Stimulated activated CD4-positive, alpha-beta T cell treated with anti-CD3 and anti-CD28 coated beads, TNF-alpha, amount 100 ng/mL, for 4 hours (primary cell): Measurements from ENCODE around the gene CCDC69.
"Not testable (repeated sequence)": the region's sequence is repeated elsewhere in the genome, so short reads cannot be mapped to it uniquely, and the experiment has no call there.

Experiments used
- DNase-seq, 3 experiments: peaks; one replicate each; pipeline ENCODE4 v3.0.0-alpha.2; 2020; ENCODE audit warnings: low read depth in 3 of 3

Gene CCDC69

DNA sequence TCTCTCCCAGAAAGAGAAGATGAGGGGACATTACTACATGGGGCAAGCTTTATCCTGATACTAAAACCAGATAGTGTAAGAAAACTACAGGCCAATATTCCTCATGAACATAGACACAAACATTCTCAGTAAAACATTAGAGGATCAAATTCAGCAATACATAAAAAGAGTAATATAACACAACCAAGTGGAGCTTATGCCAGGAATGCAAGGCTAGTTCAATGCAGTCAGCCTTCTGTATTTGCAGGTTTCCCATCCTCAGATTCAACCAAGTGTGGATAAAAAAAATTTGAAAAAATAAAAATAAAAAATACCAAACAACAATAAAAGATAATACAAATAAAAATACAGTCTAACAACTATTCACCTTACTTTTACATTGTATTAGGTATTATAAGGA is 31.3 kb downstream of the CCDC69 start:
- no peak for DNase-seq

DNA sequence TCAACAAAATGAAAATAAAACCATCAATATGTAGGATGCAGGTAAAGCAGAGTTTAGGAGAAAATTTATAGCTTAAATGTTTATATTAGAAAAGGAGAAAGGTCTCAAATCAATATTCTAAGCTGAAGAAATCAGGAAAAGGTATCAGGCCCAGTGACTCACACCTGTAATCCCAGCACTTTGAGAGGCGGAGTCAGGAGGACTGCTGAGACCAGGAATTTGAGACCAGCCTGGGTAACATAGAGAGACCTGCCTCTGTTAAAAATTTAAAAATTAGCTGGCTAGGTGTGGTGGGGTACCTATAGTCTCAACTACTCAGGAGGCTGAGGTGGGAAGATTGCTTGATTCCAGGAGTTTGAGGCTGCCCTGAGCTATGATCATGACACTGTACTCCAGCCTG is 32.2 kb downstream of the CCDC69 start:
- DNase-seq, result no peak

DNA sequence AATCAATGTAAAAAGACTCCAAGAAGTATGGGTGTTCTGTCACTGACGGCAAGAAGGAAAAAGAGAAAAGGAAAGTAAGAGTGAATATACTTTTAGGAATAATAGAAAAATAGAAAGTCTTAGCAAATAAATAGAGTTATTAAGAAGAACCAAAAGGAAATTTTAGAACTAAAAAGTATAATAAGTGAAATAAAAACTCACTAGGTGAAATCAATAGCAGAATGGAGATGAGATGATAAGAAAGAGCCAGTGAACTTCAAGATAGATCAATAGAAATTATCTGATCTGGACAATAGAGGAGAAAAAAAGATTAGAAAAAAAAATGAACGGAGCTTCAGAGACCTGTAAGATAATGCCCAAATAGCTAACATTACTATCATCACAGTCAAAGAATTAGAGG is 34.7 kb downstream of the CCDC69 start:
- DNase-seq, result no peak

DNA sequence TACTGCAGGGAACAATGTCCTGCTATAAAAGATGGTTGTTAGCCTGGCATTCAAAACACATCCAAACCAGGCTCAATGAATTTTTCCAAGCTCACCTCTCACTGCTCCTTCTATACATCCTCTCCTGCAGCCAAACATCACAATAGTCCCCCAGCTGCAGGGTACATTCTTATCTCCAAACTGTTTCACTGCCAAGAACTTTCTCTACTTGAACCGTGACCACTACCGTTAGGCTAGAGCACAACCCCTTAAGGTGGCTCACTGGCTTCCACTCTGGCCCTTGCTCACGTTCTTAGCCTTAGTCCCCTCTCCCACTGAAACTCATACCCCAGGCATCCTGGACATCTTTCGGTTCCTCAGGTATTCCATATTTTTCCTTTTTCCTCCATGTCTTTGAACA is 37.4 kb downstream of the CCDC69 start:
- no peak for DNase-seq

DNA sequence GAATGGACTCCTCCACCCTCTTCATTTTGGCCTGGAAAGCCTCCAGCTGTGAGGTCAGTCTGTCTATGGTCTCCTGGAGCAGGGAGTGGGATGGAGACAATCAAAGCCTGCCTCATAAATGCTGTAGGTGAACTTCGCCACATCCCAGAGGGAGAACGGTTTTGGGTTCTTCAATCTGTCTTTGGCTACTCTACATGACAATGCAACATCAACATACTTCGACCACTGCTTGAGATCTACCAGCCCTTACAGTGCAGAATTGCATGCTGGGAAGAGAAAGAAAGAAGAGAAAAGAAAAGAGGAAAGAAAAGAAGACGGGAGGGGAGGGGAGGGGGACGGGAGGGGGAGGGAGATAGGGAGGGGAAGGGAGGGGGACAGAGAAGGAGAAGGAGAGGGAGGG is 37.8 kb downstream of the CCDC69 start:
- no peak for DNase-seq

DNA sequence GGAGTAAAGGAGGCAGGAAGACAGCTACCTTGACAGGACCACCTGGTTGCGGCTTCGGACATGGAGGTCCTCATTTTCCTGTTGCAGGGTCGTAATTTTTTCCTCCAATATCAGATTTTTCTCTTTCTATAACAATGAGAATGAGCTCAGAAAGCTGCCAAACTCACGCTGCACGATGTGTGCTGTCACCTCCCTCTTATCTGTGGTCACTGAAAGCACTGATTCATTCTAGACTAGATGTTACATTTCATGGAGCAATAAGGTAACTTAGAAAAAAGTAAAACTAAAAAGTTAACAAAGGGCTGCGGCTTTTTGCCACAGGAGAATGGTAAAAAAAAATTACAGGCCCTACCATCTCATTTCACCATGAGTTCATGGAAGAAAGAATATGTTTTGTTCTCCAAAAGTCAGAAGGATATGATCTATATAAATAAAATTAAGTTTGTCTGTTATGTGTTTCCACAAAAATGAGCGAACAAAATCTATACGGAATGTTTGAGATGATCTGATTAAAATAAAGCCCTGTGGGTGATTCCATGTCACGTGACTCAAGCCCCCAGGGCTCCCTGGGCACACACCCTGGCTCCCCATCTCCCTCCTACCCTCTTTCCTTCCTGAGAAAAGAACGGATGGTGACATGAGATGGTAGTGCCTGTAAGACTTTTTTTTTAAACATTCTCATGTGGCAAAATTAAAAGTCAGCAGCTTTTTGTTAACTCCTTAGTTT is 39.4 kb downstream of the CCDC69 start:
- DNase-seq, result no peak

DNA sequence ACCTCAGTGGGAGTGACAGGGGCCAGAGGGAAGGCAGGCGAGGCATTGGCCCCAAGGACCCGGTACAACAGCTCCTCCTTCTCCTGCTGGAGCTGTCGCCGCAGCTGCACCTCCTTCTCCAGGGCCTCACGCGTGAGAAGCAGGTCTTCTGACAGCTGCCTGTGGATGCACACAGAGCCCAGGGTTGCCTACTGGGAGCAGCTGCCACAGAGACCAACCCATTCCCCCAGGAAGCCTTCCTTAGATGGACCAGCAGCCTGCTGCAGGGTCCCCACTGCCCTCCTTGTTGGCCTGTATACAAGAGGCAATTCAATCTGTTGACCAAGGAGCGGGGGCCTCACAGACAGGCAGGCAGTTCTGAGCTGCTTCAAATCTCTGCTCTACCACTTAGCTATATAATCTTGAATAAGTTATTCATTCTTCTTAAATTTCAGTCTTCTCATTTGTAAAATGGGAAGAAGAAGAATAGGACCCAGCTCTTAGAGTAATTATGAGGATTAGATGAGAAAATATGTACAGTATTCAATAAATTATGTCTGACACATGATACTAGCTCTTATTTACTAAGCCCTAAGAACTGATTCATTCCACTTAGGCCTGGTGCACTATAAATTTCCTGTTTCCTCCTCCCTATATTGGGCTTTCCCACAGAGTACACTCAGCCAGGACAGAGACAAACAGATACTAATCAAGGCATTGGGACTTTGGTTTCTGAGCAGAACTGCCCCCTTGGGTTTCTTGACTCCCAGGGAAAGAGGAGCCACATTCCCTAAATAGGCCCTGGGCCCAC is 40.2 kb downstream of the CCDC69 start:
- DNase-seq, result no peak

DNA sequence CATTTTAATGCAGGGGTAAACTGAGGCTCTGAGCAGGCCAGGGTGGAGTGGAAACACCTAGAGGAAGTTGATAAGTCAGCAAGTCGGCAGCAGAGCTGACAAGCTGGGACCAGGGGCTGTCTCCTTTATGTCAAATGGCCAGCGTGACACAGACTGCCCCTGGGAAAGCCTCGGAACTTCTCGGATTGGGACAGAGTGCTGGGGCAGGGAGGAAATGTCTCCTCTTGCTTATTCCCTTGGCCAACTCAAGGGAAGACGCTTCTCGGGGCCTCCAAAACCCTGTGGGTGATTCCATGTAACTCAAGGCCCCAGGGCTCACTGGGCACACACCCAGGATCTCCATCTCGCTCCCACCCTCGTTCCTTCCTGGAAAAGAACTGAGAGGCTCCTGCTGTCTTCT is 40.9 kb downstream of the CCDC69 start:
- no peak for DNase-seq

DNA sequence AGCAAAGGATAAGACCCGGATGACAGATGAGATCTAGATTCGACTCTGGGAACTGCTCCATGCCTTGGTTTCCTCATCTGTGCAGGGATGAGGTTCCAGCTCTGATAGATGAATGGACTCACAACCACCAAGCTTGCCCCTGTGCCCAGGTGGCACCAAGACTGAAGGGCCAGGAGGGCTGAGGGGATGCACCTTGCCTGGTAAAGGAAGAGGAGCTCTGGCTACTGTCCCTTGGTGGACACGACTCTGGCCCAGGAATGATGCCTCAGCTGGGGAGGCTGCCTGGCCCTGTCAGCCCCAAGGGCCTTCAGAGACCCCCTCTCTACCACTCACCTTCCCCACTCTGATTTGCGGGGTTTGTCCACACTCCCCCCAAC is 41.4 kb downstream of the CCDC69 start:
- no peak for DNase-seq

DNA sequence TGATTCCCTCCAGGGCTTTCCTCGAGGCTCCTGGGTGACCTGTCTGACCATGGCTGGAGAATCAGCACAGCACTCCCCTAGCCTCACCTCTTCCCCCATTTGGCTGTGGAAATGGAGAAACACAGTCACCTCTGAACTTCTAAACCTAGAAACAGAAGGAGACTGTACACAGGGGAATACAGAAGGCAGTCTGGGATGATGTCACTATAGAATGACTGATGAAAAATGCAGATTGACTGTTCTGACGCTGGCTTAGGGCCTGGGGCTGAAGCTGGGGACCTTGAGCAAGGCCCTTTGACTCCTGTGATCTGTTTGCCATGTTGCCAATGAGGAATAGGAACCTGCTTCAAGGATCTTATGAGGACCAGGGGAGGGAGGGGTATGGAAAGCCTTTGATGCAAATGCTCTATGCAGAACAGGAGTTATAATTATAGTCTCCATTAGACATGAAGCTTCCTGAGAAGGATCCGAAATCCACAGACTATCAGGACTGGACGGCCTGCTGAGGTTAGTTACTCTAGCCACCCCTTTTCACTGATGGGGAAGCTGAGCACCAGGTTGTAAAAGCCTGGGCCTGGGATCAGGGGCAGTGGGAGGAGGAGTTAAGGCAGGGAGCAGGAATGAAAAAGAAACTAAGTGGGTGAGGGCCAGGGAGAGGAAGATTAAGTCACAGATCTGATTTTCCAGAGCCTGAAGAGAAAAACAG is 41.9 kb downstream of the CCDC69 start:
- DNase-seq, result no peak

DNA sequence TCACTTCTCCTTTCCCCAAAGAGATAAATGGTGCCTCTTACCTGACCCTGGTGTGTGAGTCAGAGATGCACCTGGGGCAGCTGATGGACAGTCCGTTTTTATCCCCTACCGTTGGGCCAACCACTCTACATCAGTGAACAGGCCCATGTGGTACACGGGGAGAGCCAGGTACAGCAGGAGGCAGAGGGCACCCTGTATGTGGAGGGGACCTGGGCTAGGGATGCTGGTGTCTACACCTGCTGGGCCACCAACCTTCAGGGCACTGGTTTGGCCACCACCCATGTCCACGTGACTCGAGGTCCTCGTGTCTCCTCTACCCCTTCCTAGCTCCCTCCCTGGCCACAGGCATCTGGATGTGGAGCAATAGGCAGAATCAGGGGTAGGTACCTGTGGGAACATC is 43.6 kb downstream of the CCDC69 start:
- DNase-seq, result no peak

DNA sequence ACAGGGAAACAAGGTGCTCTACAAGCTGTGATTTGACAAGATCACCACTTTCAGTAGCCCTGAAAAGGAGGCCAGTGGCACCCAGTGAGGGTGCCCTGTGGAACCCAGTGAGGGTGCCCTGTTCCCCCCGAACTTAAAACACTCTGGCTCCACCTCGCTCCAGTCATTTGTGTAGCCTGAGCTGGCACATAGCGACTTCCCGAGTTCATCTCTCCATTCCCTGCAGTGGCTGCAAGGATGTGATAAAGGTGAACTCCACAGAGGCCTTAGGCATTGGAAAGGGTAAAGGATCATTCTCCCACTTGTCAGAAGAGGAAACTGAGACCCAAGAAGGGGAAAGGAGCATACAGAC is 44.4 kb downstream of the CCDC69 start:
- DNase-seq, result no peak

DNA sequence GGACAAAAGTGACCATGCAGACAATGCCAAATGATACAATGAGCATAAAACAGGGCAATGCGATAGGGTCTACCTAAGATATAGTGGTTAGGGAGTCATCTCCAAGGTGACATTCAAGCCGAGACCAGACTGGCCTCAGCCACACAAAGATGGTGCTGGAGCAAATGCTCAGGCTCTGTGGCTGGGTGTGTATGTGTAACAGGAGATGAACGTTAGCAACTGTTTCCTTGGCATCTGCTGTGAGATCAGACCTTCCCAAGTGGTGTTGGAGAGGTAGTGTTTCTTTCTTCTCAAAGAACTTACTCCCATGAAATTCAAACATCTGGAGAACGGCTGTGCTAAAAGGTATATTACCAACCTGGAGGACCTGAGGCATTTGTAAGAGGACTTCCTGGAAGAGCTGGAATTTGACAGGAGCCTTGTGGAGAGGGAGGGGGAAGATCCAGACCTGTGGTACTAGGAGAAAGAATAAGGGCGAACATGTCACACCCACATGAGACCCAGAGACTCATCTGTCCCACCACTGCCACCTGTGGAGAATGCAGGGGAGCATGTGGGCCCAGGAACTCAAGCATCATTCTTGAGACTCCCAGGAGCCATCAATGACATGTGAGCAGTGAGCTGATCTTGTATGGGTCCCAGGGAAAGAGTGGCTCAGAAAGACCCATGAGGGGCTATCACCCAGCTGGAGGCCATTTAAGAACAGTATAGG is 45.0 kb downstream of the CCDC69 start:
- no peak for DNase-seq

DNA sequence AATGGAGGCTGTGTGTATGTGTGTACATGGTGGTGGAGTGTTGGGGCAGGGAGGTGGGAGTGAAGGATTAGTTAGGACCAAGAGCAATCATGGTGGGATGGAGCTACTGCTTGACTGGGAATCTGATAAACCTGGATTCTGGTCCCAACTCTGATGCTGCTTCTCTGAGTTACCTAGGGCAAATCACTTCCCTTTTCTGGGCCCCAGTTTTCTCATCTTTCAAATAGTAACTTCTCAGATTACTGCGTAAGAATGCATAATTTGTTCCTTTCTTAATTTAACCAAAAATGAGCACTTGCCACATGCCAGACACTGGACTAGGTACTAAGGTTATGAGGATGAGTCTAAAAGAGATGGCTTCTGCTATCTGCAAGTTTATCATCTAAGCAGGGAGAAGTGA is 45.5 kb downstream of the CCDC69 start:
- no peak for DNase-seq

DNA sequence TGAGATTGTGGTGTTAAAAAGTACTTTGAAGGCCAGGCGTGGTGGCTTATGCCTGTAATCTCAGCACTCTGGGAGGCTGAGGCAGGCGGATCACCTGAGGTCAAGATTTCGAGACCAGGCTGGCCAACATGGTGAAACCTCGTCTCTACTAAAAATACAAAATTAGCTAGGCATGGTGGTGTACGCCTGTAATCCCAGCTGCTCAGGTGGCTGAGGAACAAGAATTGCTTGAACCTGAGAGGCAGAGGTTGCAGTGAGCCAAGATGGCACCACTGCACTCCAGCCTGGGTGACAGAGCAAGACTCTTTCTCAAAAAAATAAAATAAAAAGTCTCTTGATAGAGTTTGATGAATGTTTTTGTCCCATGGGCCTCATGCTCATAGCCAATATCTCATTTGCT is 47.6 kb downstream of the CCDC69 start:
- not testable (repeated sequence) for DNase-seq

DNA sequence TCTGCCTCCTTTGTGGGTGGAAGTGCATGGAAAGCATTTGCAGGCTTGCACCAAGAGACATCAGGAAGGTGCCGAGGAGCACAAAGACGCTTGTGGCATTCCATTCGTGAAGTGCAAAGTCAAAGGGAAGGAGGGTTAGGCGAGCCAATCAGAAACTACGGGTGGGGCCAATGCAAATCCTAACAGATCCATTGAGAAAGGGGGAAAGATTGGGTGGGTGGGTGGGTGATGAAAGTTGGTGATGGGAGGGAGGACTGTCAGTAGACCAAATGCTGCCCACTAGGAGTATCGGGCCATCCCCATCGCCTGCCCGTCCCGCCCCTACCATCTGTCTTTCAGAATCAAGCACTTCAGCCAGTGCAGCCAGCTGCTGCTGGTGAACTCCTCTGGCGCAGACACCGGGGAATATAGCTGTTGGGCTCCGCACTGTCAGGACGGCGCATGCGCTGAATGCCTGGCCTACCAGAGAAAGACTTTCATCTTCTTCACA is 49.2 kb downstream of the CCDC69 start:
- DNase-seq, result no peak

DNA sequence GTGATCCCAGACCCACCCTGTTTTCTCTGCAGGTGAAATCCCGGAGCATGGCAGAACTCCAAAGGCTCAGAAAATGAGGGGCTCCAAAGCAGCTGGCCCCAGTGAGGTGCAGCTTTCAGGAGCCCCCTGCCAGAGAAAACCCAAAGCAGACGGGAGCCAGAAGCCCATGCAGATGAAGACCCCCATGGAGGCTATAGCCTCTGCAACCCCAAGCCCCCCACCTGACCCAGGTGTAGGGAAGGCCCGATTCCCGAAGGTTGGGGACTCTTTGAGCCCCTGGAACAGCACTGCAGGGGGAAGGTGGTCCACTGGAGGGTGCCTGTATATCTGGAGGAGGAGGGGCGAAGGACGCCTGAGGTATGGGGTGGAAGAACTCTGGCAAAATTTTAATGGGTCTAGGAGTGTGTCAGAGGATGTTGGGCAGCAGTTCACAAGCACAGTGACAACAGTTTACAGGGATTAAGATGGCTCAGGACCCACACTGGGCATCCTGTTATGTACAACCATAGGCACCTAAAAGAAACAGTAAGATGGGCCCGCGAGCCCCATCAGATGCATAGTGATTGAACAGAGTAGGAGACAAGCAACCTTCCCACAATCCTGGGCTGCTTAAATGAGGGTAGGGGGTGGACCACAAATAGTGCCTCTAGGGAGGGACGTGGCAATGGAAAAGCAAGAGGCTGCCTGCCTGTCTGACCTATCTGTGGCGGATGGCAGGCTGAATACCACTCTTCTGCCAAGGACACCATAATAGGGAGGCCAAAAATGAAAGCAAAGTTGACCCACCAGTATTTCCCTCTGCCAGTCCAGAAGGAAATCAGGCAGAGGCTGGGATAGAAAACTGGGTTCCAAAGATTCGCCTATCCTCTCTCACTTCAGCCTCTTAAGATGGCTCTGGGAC is 49.9 kb downstream of the CCDC69 start:
- DNase-seq, result no peak

DNA sequence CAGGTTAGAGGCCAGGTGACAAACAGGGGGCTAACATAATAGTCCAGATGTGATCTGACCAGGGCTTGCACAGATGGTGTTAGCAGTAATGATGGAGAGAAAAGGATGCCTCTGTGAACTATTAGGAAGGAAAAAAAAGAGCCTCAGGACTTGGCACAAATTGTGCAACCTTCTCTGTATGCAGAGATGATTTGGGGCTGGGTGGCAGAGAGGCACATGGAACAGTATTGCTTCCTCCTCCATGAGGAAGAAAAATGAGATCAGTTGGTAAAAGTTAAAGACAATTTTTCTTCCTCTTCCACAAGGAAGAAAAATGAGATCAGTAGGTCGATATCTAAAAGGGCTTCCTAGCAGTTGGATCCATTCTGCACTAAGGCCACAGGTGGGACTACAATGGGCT is 52.4 kb downstream of the CCDC69 start:
- no peak for DNase-seq

DNA sequence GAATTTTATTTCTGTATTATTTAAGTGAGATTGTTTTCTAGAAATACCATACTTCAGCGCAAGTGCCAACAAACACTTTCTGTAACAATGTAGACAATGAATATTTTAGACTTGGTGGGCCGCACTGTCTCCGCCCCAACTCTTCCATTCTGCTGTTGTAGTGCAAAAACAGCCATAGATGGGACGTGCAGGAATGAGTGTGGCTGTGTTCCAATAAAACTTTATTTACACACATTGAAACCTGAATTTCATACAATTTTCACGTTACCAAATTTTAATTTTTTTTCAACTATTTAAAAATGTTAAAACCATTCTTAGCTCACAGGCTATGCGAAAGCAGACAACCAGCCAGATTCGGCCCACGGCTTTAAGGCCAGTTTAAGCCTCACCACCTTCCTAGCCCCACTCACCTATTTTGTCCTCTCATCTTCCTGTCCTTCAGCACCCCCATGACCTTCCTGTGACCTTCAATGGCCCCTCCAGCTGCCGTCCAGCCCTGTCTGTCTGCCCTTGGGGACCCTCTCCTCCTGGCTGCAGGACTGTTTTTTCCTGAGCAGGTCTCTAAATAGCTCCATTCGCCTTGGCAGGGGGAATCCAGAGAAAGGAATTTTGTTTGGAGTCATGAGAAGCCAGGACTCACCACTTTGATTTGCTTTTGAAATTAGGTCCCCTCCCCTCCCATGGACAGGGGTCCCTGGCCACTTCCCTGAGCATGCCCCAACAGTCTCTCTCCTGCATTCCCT is 55.1 kb downstream of the CCDC69 start:
- no peak for DNase-seq

DNA sequence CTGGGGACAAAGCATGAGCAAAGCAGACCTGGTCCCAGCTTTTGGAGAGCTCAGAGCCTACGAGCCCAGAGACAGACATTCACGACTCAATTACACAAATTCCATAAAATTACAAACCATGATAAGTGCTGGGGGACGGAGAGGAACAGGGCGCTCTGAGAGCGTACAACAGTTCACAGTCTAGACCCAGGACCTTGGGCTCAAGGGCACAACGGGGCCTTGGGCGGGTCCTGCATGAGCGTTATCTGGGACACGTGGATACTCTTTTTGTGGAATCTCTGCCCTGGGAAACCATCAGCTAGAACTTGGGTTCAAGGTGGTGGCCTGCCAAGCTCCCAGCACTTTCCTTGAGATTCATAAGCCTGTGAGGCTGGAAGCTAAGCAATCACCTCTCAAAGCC is 56.9 kb downstream of the CCDC69 start:
- DNase-seq, result no peak
